NK-92 (cell line): ENCODE results near the gene RNASEH2B.

Source experiments
- DNase-seq: peaks from one replicate; lab custom pipeline; 2025; ENCODE audit not compliant: unreplicated experiment; lab: John Stamatoyannopoulos, UW

Gene RNASEH2B

DNA sequence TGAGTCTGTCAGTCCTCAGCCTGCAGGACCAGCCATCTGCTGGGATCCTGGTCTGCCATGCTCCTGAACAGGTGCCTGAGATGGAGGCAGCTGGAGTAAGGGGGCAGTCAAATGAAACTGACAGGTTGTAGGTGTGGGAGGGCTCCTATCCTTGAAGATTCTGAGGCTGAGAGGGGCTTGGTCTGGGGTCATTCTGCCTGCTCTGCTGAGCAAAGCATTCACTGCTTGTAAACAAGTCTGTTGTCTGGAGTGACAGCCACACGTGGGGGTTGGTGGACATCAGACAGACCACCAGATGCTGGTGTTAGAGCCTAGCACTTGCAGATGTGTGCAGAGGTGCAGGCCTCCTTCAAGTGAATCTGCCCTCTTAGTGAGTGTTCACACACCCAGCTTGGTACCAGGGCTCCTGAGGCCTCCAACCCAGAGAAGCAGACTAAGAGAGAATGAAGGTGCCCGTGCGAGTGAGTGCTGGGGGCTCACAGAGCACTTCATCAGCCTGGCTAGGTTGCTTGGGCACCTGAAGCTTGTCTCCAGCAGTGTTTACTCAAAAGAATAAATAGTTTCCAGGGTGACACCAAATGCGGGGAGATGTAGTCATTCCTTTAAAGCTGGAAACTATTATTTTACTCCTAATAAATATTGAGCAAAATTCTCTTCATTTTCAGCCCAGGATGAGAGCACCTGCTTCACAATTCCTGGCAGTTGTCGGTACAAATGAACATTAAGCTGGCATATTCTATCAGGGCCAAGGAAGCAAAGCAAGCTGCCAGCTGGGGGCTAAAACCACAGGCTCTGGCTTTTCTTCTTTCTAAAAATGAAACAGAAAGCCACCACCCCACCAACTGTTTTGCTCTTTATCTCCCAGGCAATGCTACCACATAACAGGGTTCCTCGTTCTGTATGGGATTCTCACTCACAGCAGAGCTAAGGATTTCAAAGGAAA lies 82.3 kb downstream of the RNASEH2B start:
- DNase-seq = no peak

DNA sequence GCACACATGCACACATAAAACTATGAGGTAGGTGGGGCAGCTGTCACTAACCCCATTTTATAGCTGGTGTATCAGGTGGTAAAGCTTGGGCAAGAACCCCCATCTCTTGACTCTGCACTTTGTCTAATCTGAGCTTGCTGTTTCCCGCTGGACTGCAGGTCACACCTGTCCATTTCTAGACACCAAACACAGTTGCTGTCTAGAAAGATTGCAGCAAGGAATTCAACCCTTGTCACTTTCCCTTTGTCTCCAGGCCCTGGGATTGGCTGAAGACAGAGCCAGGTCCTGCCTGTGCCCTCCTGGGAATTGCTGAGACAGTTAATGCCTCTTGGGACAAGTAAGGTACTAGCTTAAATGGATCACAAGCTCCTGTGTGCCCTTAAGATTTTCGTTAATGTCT lies 83.8 kb downstream of the RNASEH2B start:
- no peak for DNase-seq

DNA sequence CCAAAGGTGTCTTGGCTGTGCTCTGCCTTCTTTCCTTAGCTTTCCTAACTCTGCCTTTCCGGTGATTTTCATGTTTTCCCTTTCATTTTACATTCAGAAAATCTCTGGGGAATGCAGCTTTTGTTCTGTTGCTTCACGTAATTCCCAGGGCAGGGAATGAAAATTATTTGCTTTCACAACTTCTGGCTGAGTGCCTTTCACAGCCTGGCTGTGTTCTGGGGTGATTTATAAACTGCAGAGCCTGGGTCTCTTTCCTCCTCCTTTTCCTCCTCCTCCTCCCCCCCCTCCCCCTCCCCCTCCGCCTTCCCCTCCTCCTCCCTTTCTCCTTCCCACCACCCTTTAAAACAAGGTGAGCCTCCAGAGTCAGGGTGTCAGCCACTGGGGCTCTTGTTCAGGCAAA lies 84.3 kb downstream of the RNASEH2B start:
- no peak for DNase-seq

DNA sequence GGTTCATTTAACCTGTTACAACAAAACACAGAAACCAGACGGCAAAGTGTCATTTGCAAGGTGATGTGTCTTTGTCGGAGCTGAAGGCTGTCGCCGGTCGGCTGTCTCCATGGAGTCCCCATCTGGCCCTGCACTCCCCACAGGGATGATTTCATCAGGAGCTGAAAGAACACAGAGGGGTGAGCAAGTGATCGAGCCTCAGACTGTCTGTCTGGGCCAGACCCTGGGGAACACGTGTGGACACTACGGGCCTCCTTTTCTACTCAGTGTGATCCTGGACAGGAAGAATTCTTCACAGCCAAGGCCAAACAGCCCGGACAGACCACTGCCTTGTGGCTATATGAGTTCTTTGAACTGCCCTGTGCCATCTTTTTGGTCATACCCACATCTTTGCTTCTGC lies 85.1 kb downstream of the RNASEH2B start:
- no peak for DNase-seq

GRCh38 chr13:50995854-50996253 lies 86.3 kb downstream of the RNASEH2B start:
- DNase-seq = no peak

DNA sequence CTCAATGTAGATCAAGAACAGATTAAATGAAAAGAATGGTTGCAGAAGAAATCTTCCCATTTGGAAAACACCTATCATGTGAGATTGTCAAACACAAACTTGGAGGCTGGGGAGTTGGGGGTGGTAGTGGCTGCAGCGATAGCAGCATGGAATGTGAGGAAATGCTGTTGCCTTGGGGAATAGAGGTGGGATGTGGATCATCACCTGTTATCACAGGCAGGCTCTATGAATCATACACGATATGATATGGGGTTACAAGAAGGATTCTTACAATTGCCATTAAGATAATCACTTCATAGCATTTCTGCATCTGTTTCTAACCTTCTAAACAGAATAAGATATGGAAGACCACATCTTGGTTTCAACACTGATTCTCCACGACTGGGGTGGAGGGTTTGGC lies 88.7 kb downstream of the RNASEH2B start:
- no peak for DNase-seq

DNA sequence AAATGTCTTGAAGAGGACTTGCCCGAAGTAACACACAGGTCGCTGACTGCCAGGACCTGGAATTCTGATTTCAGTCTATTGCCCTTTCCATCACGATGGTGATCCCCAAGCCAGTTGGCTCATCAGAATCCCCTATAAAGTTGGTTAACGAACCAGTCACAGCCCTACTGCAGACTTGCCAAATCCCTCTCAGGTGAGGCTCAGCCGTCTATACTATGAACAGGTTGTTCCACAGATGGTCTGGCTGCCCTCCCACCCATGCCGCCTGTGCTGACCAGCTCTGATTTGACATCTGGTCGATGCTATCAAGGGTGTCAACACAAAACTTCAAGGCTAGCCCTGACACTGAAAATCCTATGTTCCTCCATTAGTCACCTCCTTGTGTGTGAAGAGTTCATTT lies 90.0 kb downstream of the RNASEH2B start:
- DNase-seq = no peak

- no peak for DNase-seq
Observed at GRCh38 chr13:51000061-51000460, 90.5 kb downstream of the RNASEH2B start.

- DNase-seq = no peak
Observed at GRCh38 chr13:51000571-51001260, 91.1 kb downstream of the RNASEH2B start.

GRCh38 chr13:51001335-51001734 lies 91.7 kb downstream of the RNASEH2B start:
- no peak for DNase-seq

GRCh38 chr13:51002736-51003135 lies 93.1 kb downstream of the RNASEH2B start:
- no peak for DNase-seq

DNA sequence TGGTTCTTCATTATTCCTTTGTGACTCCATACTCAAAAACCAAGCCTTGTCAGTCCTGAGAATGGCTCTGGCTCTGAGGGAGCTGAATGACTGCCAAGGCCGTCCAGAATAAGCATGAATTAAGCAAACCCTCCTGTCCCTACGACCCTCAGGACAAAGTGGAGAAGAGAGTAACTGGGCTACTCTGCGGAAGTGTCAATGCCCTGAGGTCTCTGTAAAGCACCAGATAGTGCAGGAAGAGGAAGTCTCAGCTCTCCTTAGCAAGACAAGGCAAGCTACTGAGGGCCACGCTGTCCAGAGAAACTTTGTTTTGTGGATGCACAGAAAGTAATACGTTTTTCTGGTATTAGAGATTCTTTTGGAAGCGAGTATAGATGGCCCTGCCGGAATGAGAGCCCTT lies 94.1 kb downstream of the RNASEH2B start:
- no peak for DNase-seq

GRCh38 chr13:51004111-51004865 lies 94.7 kb downstream of the RNASEH2B start:
- DNase-seq = no peak

DNA sequence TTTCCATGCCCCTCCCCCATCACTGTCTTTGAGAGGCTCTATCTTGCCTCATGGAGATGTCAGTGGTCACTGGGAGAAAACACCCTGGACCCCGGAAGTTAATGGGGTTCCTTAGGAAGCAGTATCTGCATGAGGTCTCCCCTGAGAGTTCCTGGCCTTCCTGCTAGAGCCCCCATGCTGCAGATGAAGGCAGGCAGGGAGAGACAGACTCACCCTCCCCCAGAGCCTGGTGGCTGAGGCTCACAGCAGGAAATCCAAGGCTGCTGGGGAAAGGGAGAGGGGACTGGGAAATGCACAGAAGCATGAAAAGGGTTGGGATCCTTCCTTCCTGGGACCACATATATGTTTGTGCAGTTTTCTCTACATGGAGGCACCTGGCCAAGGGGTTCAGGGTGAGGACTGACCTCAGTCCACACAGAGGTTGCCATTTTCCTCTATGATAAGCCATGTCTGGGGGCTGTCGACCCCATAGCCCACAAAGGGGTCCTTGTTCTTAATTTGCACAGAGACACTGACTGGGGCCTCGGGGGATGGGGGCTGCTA lies 95.4 kb downstream of the RNASEH2B start:
- no peak for DNase-seq

DNA sequence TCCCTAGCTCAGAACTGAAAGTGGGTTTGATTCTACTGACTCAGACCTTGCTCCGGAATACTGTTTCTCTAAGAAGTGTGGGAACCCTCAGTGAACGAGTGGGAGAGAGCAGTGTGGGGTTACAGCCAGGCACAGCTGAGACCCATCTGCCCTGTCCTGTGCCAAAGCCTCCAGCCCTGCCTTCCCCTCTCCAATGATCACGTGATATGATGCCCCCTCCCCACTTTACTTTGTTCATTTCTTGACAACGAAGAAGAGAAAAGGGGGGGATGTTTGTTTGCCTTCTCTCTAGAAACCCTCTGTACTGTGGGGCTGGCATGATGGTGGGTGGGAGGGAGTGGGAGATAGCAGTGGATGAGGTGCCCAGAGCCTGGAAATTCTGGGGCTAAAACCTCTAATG lies 96.0 kb downstream of the RNASEH2B start:
- no peak for DNase-seq
